ENCODE results near the gene PSMB5. TPM values are rescaled to one million over a fixed set of nuclear protein-coding genes. Genes with fewer than 3 reads are reported as not detected.

The PSMB5 gene
- total RNA-seq, 1 experiment from 2014 or later = 172 TPM

DNA sequence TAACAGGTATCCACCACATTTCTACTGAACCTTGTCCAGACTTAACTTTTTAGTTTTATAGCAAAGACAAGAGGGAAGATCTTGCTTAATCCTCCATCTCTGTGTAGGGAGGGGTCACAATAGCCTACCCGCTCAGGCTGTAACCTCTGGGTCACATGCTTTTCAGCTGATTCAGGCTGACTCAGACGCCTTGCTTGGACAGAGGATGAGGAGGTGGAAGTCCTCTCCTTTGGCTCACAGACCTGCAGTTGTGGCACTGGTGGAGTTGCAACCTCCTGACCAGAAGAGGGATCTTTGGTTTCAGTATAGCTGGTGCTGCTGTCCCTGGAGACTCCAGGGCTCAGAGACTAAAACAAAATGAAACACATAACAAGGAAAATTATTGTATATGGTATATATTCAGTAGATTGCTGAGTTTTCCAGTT, 44.0 kb upstream of the PSMB5 start:
- peaks cover 21% of the 10 kb centered on the region for H3K4me1 Mint-ChIP-seq (ENCODE audit: low read depth, unreplicated experiment)
- CTCF ChIA-PET = interaction anchor here (0.7 to 4.5 kb wide), 8 partner anchors 9 to 491 kb away, joined by 3 to 49 read pairs (median 4); partner anchors contain the start of genes ACIN1 and C14orf119
- intact Hi-C loops (cut with micrococcal nuclease; ENCODE audit: unreplicated experiment) = loop anchor here (1.0 kb wide), 1 partner anchor 17 kb away; the partner anchor contains the start of genes ACIN1 and C14orf119
- no peaks in the 10 kb centered on the region for H3K9me3 Mint-ChIP-seq (ENCODE audit: unreplicated experiment)
- TF ChIP-seq CTCF (IDR thresholded peaks at IDR 0.05; ENCODE audit: insufficient read depth in 1 of 2, low read depth in 1 of 2, low read length in 1 of 2, severe bottlenecking in 1 of 2, unreplicated experiment in 1 of 2) = no peak
- H3K36me3 Mint-ChIP-seq (ENCODE audit: insufficient read depth, unreplicated experiment) = peaks cover 80% of the 10 kb centered on the region
- no peaks in the 10 kb centered on the region for H3K27me3 Mint-ChIP-seq (ENCODE audit: insufficient read depth, unreplicated experiment)
- Histone ChIP-seq H3K36me3 (ENCODE audit: control insufficient read depth, insufficient read depth, low read length) (peaks cover 4% of the 10 kb centered on the region), H3K4me1 (peaks cover 52% of the 10 kb centered on the region), H3K4me3 (ENCODE audit: low read depth, low read length) (no peak overlapping the region), H3K9me3 (no peaks in the 10 kb centered on the region), H3K27me3 (replicated peaks; ENCODE audit: control insufficient read depth, insufficient read depth, low read length) (no peaks in the 10 kb centered on the region)
- POLR2A ChIA-PET = interaction anchor here (0.5 to 1.6 kb wide), 2 partner anchors 16 to 1219 kb away, joined by 3 to 13 read pairs; partner anchors contain the start of genes ACIN1 and C14orf119
- no peak overlapping the region for H3K4me3 Mint-ChIP-seq (ENCODE audit: unreplicated experiment)
- peak overlapping the region; percentile 54 for H3K27ac Mint-ChIP-seq (ENCODE audit: unreplicated experiment)
- no TSS peak for BruUV-seq (replicated peaks)
- peak; percentile 73 to 85 for DNase-seq

DNA sequence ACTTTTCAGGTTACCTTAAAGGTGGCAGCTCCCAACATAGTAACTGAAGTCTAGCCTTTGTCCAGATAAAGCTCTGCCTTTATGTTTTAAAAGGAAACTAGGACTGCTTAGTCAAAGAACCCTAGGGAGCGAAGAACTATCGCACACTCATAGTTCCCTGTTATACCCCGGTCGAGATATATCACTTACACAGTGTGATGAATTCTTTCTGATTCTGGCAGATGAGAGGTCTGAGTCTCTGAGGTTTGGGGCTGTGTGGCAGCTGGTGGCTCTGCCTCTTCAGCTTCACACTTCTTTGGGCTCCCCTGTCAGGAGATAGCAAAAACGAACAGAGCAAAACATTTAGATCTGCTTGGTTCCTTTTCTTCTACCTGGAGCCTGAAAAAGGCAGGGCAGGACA, 43.3 kb upstream of the PSMB5 start:
- CTCF ChIA-PET = interaction anchor here (0.9 to 4.5 kb wide), 11 partner anchors 8 to 109 kb away, joined by 3 to 49 read pairs (median 4); partner anchors contain the start of genes ACIN1 and C14orf119

More for the DNA sequence above, 43.3 kb upstream of the PSMB5 start:
- no peak for DNase-seq
- Mint-ChIP-seq H3K4me1 (ENCODE audit: low read depth, unreplicated experiment) (peaks cover 21% of the 10 kb centered on the region), H3K36me3 (ENCODE audit: insufficient read depth, unreplicated experiment) (peaks cover 87% of the 10 kb centered on the region), H3K27ac (ENCODE audit: unreplicated experiment) (no peak overlapping the region), H3K27me3 (ENCODE audit: insufficient read depth, unreplicated experiment) (no peaks in the 10 kb centered on the region), H3K4me3 (ENCODE audit: unreplicated experiment) (no peak overlapping the region), H3K9me3 (ENCODE audit: unreplicated experiment) (no peaks in the 10 kb centered on the region)
- no peak for TF ChIP-seq CTCF (IDR thresholded peaks at IDR 0.05; ENCODE audit: insufficient read depth in 1 of 2, low read depth in 1 of 2, low read length in 1 of 2, severe bottlenecking in 1 of 2, unreplicated experiment in 1 of 2)
- Histone ChIP-seq H3K4me3 (ENCODE audit: low read depth, low read length) (no peak overlapping the region), H3K36me3 (ENCODE audit: control insufficient read depth, insufficient read depth, low read length) (peaks cover 4% of the 10 kb centered on the region), H3K27me3 (replicated peaks; ENCODE audit: control insufficient read depth, insufficient read depth, low read length) (no peaks in the 10 kb centered on the region), H3K9me3 (no peaks in the 10 kb centered on the region), H3K4me1 (peaks cover 52% of the 10 kb centered on the region)
- intact Hi-C loops (cut with micrococcal nuclease; ENCODE audit: unreplicated experiment) = loop anchor here (1.0 to 2.0 kb wide), 2 partner anchors 17 to 31 kb away; partner anchors contain the start of genes ACIN1 and C14orf119
- POLR2A ChIA-PET = interaction anchor here (0.5 to 1.6 kb wide), 2 partner anchors 17 to 1220 kb away, joined by 3 to 13 read pairs; partner anchors contain the start of genes ACIN1 and C14orf119
- BruUV-seq (replicated peaks) = no TSS peak
